BE2C (cell line): ENCODE measurements around the gene PIK3R3.

Source experiments
- DNase-seq: peaks from one replicate; pipeline ENCODE4 v3.0.0-alpha.2; 2020
- H3K27me3 ChIP-seq: fragments of 250-450 bp; sonication (Bioruptor Pico); 2 replicates; pipeline ENCODE4 v1.5.1; 2020; ENCODE audit warnings: mild to moderate bottlenecking
- H3K36me3 ChIP-seq: fragments of 250-450 bp; sonication (Bioruptor Pico); 2 replicates; pipeline ENCODE4 v1.5.1; 2020; ENCODE audit warnings: mild to moderate bottlenecking
- H3K4me1 ChIP-seq: fragments of 250-450 bp; sonication (Bioruptor Pico); 2 replicates; pipeline ENCODE4 v1.5.1; 2020
- H3K4me3 ChIP-seq: 2 replicates; pipeline ENCODE4 v1.5.1; 2011; ENCODE audit warnings: low read depth, low read length
- H3K9me3 ChIP-seq: fragments of 250-450 bp; sonication (Bioruptor Pico); 2 replicates; pipeline ENCODE4 v1.5.1; 2020
- TF ChIP-seq, protein P1 (sequence below): IDR thresholded peaks from 2 replicates; pipeline ENCODE4 v1.5.1; 2012; ENCODE audit warnings: mild to moderate bottlenecking, low read depth, low read length

Gene PIK3R3

GRCh38 chr1:46117810-46118494, 14.5 kb downstream of the PIK3R3 start:
- Histone ChIP-seq H3K4me1 (no peaks in the 10 kb centered on the region), H3K36me3 (no peaks in the 10 kb centered on the region), H3K4me3 (no peak overlapping the region), H3K9me3 (no peaks in the 10 kb centered on the region), H3K27me3 (no peaks in the 10 kb centered on the region)
- TF ChIP-seq, protein P1, sequence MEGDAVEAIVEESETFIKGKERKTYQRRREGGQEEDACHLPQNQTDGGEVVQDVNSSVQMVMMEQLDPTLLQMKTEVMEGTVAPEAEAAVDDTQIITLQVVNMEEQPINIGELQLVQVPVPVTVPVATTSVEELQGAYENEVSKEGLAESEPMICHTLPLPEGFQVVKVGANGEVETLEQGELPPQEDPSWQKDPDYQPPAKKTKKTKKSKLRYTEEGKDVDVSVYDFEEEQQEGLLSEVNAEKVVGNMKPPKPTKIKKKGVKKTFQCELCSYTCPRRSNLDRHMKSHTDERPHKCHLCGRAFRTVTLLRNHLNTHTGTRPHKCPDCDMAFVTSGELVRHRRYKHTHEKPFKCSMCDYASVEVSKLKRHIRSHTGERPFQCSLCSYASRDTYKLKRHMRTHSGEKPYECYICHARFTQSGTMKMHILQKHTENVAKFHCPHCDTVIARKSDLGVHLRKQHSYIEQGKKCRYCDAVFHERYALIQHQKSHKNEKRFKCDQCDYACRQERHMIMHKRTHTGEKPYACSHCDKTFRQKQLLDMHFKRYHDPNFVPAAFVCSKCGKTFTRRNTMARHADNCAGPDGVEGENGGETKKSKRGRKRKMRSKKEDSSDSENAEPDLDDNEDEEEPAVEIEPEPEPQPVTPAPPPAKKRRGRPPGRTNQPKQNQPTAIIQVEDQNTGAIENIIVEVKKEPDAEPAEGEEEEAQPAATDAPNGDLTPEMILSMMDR, result no peak
- DNase-seq, result no peak

DNA sequence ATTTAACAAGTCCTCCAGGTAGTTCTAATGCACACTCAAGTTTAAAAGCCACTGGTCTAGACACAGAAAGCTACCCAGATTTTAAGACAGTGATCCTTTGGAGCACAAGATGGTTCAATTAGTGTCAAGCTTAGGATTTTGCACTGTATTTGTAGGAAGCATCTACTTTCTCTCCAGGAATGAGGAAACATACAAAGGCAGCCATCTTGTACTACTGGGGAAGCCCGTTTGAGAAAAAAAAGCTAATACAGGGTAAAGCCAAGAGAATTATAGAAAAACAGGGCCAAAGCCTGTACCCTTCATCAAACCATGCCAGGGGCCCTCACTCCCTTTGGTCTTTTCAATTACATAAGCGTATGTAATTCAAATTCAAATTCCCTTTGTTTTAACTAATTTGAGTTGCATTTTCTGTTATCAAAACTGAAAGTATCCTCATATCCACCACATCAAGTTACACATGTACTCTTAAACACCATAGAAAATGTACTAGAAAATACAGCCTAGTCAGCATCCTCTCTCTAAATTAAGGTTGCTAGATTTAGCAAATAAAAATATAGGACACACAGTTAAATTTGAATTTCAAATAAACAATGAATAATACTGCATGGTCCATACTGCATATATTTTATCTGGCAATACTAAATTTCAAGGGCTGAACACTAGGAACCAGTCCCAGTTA, 17.4 kb downstream of the PIK3R3 start:
- Histone ChIP-seq H3K27me3 (no peaks in the 10 kb centered on the region), H3K4me3 (no peak overlapping the region), H3K4me1 (no peaks in the 10 kb centered on the region), H3K36me3 (no peaks in the 10 kb centered on the region), H3K9me3 (no peaks in the 10 kb centered on the region)
- no peak for DNase-seq
- TF ChIP-seq, protein P1, result no peak

- no peak for DNase-seq
- Histone ChIP-seq H3K27me3 (no peaks in the 10 kb centered on the region), H3K36me3 (no peaks in the 10 kb centered on the region), H3K9me3 (no peaks in the 10 kb centered on the region), H3K4me3 (no peak overlapping the region), H3K4me1 (no peaks in the 10 kb centered on the region)
- TF ChIP-seq, protein P1, result no peak
Measured at GRCh38 chr1:46113948-46114347, 18.5 kb downstream of the PIK3R3 start.

GRCh38 chr1:46112108-46112507, 20.3 kb downstream of the PIK3R3 start:
- Histone ChIP-seq H3K4me3 (no peak overlapping the region), H3K27me3 (no peaks in the 10 kb centered on the region), H3K36me3 (no peaks in the 10 kb centered on the region), H3K4me1 (no peaks in the 10 kb centered on the region), H3K9me3 (no peaks in the 10 kb centered on the region)
- TF ChIP-seq, protein P1, result no peak
- DNase-seq, result no peak

DNA sequence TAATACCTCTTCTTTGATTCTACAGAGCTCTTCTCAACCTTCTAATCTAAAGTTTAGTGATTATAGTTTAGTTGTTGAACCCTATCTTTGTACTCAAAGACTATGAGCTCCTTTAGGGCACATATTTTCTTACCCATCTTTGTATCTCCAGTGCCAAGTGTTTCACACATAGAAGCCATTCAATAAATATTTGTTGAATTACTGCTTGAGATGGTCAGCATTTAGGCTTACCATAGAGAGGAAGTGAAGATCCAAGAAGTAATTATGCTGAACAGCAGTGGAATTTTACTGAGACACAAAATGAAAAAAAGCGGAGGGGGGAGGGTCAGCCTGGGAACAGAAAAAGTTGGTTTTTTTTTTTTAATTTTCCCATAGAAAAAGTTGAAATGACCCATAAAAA, 21.9 kb downstream of the PIK3R3 start:
- no peaks in the 10 kb centered on the region for H3K36me3 ChIP-seq
- H3K4me3 ChIP-seq, result no peak overlapping the region
- no peaks in the 10 kb centered on the region for H3K4me1 ChIP-seq
- TF ChIP-seq, protein P1, result no peak
- H3K9me3 ChIP-seq, result no peaks in the 10 kb centered on the region
- DNase-seq, result no peak
- H3K27me3 ChIP-seq, result no peaks in the 10 kb centered on the region
